ENCODE measurements around the gene CNGA1.

Gene CNGA1

DNA sequence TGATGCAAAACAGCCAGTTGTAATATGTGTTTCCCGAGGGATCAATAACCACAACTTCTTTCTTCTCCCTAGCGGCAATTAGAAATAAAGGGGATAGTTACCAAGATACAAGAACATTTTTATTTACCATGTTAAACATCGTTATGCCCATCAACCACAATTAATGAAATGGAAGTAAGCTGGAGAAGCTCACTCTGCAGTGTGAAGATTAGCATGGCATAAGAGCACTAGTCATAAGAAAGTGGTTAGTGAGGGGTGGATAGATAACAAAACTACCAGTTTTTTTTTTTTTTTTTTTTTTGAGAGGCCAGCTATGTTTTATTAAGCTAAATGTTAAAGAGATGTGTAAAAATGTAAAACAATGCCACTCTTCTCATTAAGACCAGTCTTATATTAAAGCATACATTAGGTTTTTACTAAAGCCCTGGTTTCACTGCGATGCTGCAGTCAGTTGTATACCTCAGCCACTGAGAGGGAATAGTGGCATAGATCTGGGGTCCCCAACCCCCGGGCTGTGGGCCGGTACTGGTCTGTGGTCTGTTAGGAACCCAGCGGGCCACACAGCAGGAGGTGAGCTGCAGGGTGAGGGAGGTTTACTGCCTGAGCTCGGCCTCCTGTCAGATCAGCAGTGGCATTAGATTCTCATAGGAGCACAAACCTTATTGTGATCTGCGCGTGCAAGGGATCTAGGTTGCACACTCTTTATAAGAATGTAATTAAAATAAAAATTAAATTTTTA lies 74.2 kb downstream of the CNGA1 start:
- no peak for DNase-seq (ENCODE audit: low read depth)

DNA sequence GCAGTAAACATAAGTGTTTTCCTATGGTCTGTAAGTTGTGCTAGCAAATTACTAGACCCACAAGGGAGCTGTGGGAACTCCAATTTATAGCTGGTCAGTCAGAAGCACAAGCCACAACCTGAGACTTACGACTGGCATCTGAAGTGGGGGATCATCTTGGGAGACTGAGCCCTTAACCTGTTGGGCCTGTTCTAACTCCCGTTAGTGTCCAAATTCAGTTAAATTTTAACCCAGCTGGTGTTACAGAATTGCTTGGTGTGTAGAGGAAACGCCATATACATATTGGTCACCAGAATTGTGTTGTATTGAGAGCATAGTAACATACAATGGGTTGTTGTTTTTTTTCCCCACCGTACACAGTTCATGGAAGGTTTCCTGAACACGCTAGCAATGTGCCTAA lies 77.0 kb downstream of the CNGA1 start:
- TF ChIP-seq, protein P1, sequence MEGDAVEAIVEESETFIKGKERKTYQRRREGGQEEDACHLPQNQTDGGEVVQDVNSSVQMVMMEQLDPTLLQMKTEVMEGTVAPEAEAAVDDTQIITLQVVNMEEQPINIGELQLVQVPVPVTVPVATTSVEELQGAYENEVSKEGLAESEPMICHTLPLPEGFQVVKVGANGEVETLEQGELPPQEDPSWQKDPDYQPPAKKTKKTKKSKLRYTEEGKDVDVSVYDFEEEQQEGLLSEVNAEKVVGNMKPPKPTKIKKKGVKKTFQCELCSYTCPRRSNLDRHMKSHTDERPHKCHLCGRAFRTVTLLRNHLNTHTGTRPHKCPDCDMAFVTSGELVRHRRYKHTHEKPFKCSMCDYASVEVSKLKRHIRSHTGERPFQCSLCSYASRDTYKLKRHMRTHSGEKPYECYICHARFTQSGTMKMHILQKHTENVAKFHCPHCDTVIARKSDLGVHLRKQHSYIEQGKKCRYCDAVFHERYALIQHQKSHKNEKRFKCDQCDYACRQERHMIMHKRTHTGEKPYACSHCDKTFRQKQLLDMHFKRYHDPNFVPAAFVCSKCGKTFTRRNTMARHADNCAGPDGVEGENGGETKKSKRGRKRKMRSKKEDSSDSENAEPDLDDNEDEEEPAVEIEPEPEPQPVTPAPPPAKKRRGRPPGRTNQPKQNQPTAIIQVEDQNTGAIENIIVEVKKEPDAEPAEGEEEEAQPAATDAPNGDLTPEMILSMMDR (IDR thresholded peaks at IDR 0.05; ENCODE audit: low read depth, low read length, missing control alignments), result no peak
- DNase-seq (ENCODE audit: low read depth), result no peak
- no peak overlapping the region for H3K4me3 ChIP-seq (ENCODE audit: low read depth, low read length)

More for the DNA sequence above, 74.2 kb downstream of the CNGA1 start:
- TF ChIP-seq, protein P1 (IDR thresholded peaks at IDR 0.05; ENCODE audit: low read depth, low read length, missing control alignments), result no peak
- H3K4me3 ChIP-seq (ENCODE audit: low read depth, low read length), result no peak overlapping the region

DNA sequence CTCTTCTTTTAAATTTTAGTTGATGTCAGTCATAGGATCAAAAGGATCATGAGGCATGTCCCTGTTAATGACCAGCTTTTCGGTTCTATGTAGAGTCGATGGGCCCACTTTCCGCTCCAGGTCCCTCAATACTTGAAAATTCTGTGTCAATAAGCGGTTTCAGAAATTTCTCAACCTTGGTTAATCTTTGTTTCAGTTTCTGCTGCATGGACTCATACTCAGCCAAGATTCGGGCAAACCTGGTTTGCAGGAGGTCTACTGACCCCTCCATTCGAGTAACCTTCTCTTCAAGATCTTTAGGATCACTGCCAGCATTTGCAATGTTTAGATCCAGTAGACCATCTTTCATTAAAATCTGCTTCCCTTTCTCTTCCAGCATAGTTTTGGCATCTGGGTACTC lies 80.1 kb downstream of the CNGA1 start:
- DNase-seq (ENCODE audit: low read depth), result no peak
- H3K4me3 ChIP-seq (ENCODE audit: low read depth, low read length), result no peak overlapping the region
- TF ChIP-seq, protein P1 (IDR thresholded peaks at IDR 0.05; ENCODE audit: low read depth, low read length, missing control alignments), result no peak

DNA sequence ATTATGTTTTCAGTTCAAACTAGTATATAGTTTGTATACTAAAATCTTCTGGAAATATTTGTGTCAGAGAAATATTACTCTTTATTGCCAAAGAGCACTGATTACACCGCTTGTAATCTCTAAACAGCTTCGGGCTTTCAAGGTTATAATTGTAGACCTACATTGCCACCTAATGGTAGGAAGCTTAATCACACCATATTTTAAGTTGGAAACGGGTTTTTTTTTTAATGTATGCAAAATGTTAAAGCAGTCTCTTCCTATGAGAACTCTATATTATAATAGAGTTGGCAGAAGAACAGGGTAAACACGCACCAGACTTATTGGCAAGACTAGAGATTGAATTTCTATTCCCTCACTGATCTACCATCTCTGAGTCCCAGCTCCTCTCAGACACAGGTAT lies 82.6 kb downstream of the CNGA1 start:
- DNase-seq (ENCODE audit: low read depth), result no peak
- TF ChIP-seq, protein P1 (IDR thresholded peaks at IDR 0.05; ENCODE audit: low read depth, low read length, missing control alignments), result peak; percentile 44
- H3K4me3 ChIP-seq (ENCODE audit: low read depth, low read length), result no peak overlapping the region

DNA sequence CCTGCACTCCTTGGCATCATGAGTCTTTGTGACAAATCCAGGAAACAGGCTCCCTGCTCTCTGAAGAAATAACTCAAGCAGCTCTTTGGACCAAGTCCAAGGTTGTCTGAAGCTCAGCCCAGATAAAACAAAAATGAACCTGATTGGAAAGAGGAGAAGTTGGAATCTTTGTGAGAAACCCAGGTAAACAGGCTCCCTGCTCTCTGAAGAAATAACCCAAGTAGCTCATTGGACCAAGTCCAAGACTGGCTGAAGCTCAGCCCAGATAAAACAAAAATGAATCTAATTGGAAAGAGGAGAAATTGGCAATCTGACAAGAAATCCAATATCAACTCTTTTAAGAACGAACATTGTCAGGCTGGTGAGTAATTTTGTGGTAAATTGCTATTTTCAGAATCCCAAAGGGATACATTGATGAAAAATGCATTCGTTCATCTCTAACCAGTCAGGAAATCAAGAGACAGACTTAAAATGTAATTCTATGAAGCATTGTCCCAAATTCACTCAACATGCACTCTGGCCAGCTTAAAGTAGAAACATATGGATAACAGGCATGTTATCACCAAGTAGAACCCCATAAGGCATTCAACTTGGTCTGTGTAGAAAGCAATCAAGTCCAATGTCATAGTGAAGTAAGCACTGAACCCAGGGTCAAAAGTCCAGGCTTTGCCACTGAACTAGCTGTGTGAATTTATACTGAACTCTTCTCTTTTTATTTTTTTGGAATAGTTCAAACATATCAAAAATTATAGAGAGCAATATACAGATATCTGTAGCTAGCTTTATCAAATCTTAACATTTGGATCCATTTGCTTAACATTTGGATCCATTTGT lies 85.3 kb downstream of the CNGA1 start:
- TF ChIP-seq, protein P1 (IDR thresholded peaks at IDR 0.05; ENCODE audit: low read depth, low read length, missing control alignments), result no peak
- no peak overlapping the region for H3K4me3 ChIP-seq (ENCODE audit: low read depth, low read length)
- DNase-seq (ENCODE audit: low read depth), result no peak

DNA sequence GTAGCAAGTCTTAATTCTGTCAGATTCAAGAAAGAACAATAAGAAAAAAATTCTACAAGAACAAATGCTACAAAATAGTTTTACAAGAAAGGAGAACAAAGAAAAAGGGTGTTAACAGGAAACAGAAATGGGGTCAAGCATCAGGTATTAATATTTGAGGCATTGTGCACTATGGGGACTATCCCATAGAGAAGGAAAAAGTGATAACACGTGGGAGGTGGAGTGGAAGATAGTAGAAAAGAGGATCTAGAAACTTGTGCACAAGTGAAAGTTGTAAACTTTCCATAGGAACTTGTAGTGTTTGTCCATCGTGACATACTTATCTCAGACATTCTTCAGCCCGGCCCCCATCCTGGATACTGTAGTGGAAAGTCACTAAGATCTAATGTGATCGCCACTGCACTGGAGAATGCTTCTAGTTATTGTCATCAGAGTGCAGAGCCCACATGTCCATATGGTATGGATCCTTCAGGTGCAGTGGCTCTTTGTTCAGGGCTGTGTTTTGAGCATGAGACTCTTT lies 86.7 kb downstream of the CNGA1 start:
- no peak overlapping the region for H3K4me3 ChIP-seq (ENCODE audit: low read depth, low read length)
- no peak for DNase-seq (ENCODE audit: low read depth)
- TF ChIP-seq, protein P1 (IDR thresholded peaks at IDR 0.05; ENCODE audit: low read depth, low read length, missing control alignments), result no peak
